CD4-positive, alpha-beta memory T cell (primary cell): ENCODE results near the gene CDR2. TPM values are rescaled to one million over a fixed set of nuclear protein-coding genes. Genes with fewer than 3 reads are reported as not detected.

ENCODE experiments used
- CTCF ChIA-PET: fragments of 350-600 bp; sonication (Branson Sonifier 250); formaldehyde crosslinking; loops from one replicate; lab custom pipeline; 2021; ENCODE audit warnings: inconsistent platforms; ENCODE audit not compliant: partially characterized antibody; lab: Charles Lee
- POLR2A ChIA-PET: fragments of 350-600 bp; sonication (Branson Sonifier 250); formaldehyde crosslinking; loops from one replicate; lab custom pipeline; 2021; ENCODE audit not compliant: partially characterized antibody; lab: Charles Lee
- DNase-seq, 5 donors: peaks; one replicate each; pipeline versions ENCODE4 v3.0.0 to v3.0.0-alpha.2; 2020 to 2022; ENCODE audit warnings: mixed read lengths in 1 of 5
- H3K27ac ChIP-seq: one replicate; pipeline ENCODE4 v1.7.0; 2013; ENCODE audit warnings: low read depth, low read length
- H3K27me3 ChIP-seq: 2 replicates; pipeline ENCODE4 v1.7.0; 2013; ENCODE audit warnings: mild to moderate bottlenecking, low read length, moderate library complexity; ENCODE audit not compliant: insufficient read depth
- H3K36me3 ChIP-seq: 2 replicates; pipeline ENCODE4 v1.7.0; 2013; ENCODE audit warnings: mild to moderate bottlenecking, low read length, moderate library complexity; ENCODE audit not compliant: insufficient read depth
- H3K4me1 ChIP-seq: 2 replicates; pipeline ENCODE4 v1.7.0; 2013; ENCODE audit warnings: mild to moderate bottlenecking, low read length, moderate library complexity; ENCODE audit not compliant: insufficient read depth
- H3K4me3 ChIP-seq, 2 donors: one replicate each; pipeline ENCODE4 v1.7.0; 2013; ENCODE audit warnings: low read length in 2 of 2, mild to moderate bottlenecking in 1 of 2
- H3K9me3 ChIP-seq, 2 donors: one replicate each; pipeline ENCODE4 v1.7.0; 2013; ENCODE audit warnings: low read length in 2 of 2, control low read depth in 1 of 2; ENCODE audit not compliant: control insufficient read depth in 1 of 2
- H3K27ac Mint-ChIP-seq, 7 donors: one replicate each; pipeline ENCODE4 v1.8.0; 2020 to 2021; ENCODE audit warnings: mixed read lengths in 7 of 7, mild to moderate bottlenecking in 6 of 7, inconsistent platforms in 3 of 7, moderate library complexity in 3 of 7
- H3K27me3 Mint-ChIP-seq, 2 donors: one replicate each; pipeline ENCODE4 v1.8.0; 2020 to 2021; ENCODE audit warnings: mixed read lengths in 2 of 2
- H3K36me3 Mint-ChIP-seq, 2 donors: one replicate each; pipeline ENCODE4 v1.8.0; 2020 to 2021; ENCODE audit warnings: mixed read lengths in 2 of 2, inconsistent platforms in 1 of 2, mild to moderate bottlenecking in 1 of 2
- H3K4me1 Mint-ChIP-seq, 4 donors: one replicate each; pipeline ENCODE4 v1.8.0; 2020 to 2021; ENCODE audit warnings: mixed read lengths in 4 of 4, mild to moderate bottlenecking in 1 of 4
- H3K4me3 Mint-ChIP-seq, 8 donors: one replicate each; pipeline ENCODE4 v1.8.0; 2020 to 2021; ENCODE audit warnings: mixed read lengths in 8 of 8, mild to moderate bottlenecking in 7 of 8, moderate library complexity in 6 of 8, inconsistent platforms in 3 of 8
- H3K9me3 Mint-ChIP-seq, 8 donors: one replicate each; pipeline ENCODE4 v1.8.0; 2020 to 2021; ENCODE audit warnings: mixed read lengths in 8 of 8, mild to moderate bottlenecking in 5 of 8, inconsistent platforms in 3 of 8, moderate library complexity in 1 of 8
- intact Hi-C: fragments of 100-400 bp; cut with micrococcal nuclease; formaldehyde crosslinking; loops from one replicate; pipeline ENCODE4 v1.15.1; 2023
- polyA plus RNA-seq, 2 donors: library from polyadenylated mRNA; unstranded; fragments of 300-500 nt; fragmentation: Illumina TruSeq; gene quantifications; one replicate each; pipeline ENCODE4 v1.2.3, GENCODE V29; 2021
- total RNA-seq, 2 experiments: library from RNA; stranded (reverse); gene quantifications; one replicate each; pipeline ENCODE4 v1.2.3, GENCODE V29; 2021

CDR2 gene
- total and polyA plus RNA-seq, 4 experiments from 2014 or later: 57.9 to 99.3 (median 95.0) TPM

GRCh38 chr16:22323959-22324786 lies 50.2 kb downstream of the CDR2 start:
- Mint-ChIP-seq H3K36me3 (peaks cover 12 to 64% of the 10 kb centered on the region in 2 donors), H3K4me1 (peaks cover 4 to 16% (median 8%) of the 10 kb centered on the region in 4 donors), H3K4me3 (peak overlapping the region in 1 of 8 donors; percentile 29), H3K27me3 (no peaks in the 10 kb centered on the region), H3K27ac (peak overlapping the region in 6 of 7 donors; percentile 19 to 90 (median 62)), H3K9me3 (no peaks in the 10 kb centered on the region)
- ChIA-PET POLR2A (interaction anchor here (1.3 to 1.4 kb wide), 2 partner anchors 31 to 34 kb away, joined by 4 to 5 read pairs; no protein-coding TSS in a partner anchor), CTCF (interaction anchor here (0.8 kb wide), 1 partner anchor 96 kb away, joined by 3 read pairs; no protein-coding TSS in a partner anchor)
- no peak for DNase-seq
- peaks cover 8% of the 10 kb centered on the region for H3K4me1 ChIP-seq
- H3K27ac ChIP-seq: no peak overlapping the region
- H3K9me3 ChIP-seq: no peaks in the 10 kb centered on the region
- intact Hi-C loops: no loop called here
- no peaks in the 10 kb centered on the region for H3K27me3 ChIP-seq
- peaks cover 69% of the 10 kb centered on the region for H3K36me3 ChIP-seq
- H3K4me3 ChIP-seq: no peak overlapping the region

- peak overlapping the region in 4 of 7 donors; percentile 6 to 77 (median 48) for H3K27ac Mint-ChIP-seq
- intact Hi-C loops: no loop called here
- H3K4me1 ChIP-seq: peaks cover 8% of the 10 kb centered on the region
- H3K36me3 ChIP-seq: peaks cover 69% of the 10 kb centered on the region
- H3K27me3 ChIP-seq: no peaks in the 10 kb centered on the region
- no peak for DNase-seq
- H3K4me1 Mint-ChIP-seq: peaks cover 4 to 16% (median 8%) of the 10 kb centered on the region in 4 donors
- H3K9me3 ChIP-seq: no peaks in the 10 kb centered on the region
- no peak overlapping the region for H3K27ac ChIP-seq
- no peak overlapping the region for H3K4me3 ChIP-seq
- ChIA-PET CTCF (interaction anchor here (0.8 kb wide), 1 partner anchor 97 kb away, joined by 3 read pairs; no protein-coding TSS in a partner anchor), POLR2A (interaction anchor here (0.9 to 1.4 kb wide), 3 partner anchors 32 to 803 kb away, joined by 3 to 5 read pairs (median 4); no protein-coding TSS in a partner anchor)
- peaks cover 16 to 68% of the 10 kb centered on the region in 2 donors for H3K36me3 Mint-ChIP-seq
- H3K9me3 Mint-ChIP-seq: no peaks in the 10 kb centered on the region
- no peaks in the 10 kb centered on the region for H3K27me3 Mint-ChIP-seq
- no peak overlapping the region for H3K4me3 Mint-ChIP-seq
Observed at GRCh38 chr16:22323173-22323958, 51.1 kb downstream of the CDR2 start.

GRCh38 chr16:22322741-22323140 lies 51.7 kb downstream of the CDR2 start:
- Histone ChIP-seq H3K4me1 (peaks cover 8% of the 10 kb centered on the region), H3K36me3 (peaks cover 69% of the 10 kb centered on the region), H3K9me3 (no peaks in the 10 kb centered on the region), H3K4me3 (no peak overlapping the region), H3K27me3 (no peaks in the 10 kb centered on the region), H3K27ac (no peak overlapping the region)
- Mint-ChIP-seq H3K4me1 (peaks cover 4 to 16% (median 8%) of the 10 kb centered on the region in 4 donors), H3K9me3 (no peaks in the 10 kb centered on the region), H3K27me3 (no peaks in the 10 kb centered on the region), H3K36me3 (peaks cover 18 to 69% of the 10 kb centered on the region in 2 donors), H3K27ac (peak overlapping the region in 4 of 7 donors; percentile 27 to 62 (median 46)), H3K4me3 (no peak overlapping the region)
- intact Hi-C loops: no loop called here
- ChIA-PET CTCF (no interaction called here), POLR2A (interaction anchor here (0.9 to 1.3 kb wide), 2 partner anchors 33 to 802 kb away, joined by 3 to 4 read pairs; no protein-coding TSS in a partner anchor)
- DNase-seq: no peak

- ChIA-PET POLR2A (interaction anchor here (1.7 kb wide), 1 partner anchor 36 kb away, joined by 8 read pairs; no protein-coding TSS in a partner anchor), CTCF (interaction anchor here (1.6 kb wide), 2 partner anchors 16 to 53 kb away, joined by 5 to 9 read pairs; no protein-coding TSS in a partner anchor)
- intact Hi-C loops: no loop called here
- no peak for DNase-seq
- Mint-ChIP-seq H3K4me3 (no peak overlapping the region), H3K36me3 (peaks cover 24 to 69% of the 10 kb centered on the region in 2 donors), H3K27me3 (no peaks in the 10 kb centered on the region), H3K27ac (peak overlapping the region in 4 of 7 donors; percentile 68 to 85 (median 73)), H3K4me1 (peaks cover 4 to 10% (median 7%) of the 10 kb centered on the region in 4 donors), H3K9me3 (peaks cover 0 to 2% (median 0%) of the 10 kb centered on the region in 8 donors)
- Histone ChIP-seq H3K36me3 (peaks cover 69% of the 10 kb centered on the region), H3K9me3 (no peaks in the 10 kb centered on the region), H3K27me3 (no peaks in the 10 kb centered on the region), H3K4me1 (peaks cover 8% of the 10 kb centered on the region), H3K4me3 (no peak overlapping the region), H3K27ac (no peak overlapping the region)
Observed at GRCh38 chr16:22322021-22322471, 52.4 kb downstream of the CDR2 start.

GRCh38 chr16:22321340-22322001 lies 52.9 kb downstream of the CDR2 start:
- peaks cover 4 to 10% (median 6%) of the 10 kb centered on the region in 4 donors for H3K4me1 Mint-ChIP-seq
- ChIA-PET CTCF (interaction anchor here (0.6 to 1.6 kb wide), 9 partner anchors 7 to 295 kb away, joined by 3 to 9 read pairs (median 4); partner anchors contain the start of gene POLR3E), POLR2A (interaction anchor here (0.6 to 1.7 kb wide), 3 partner anchors 37 to 53 kb away, joined by 3 to 8 read pairs (median 4); partner anchors contain the start of gene CDR2)
- intact Hi-C loops: loop anchor here (2.0 kb wide), 3 partner anchors 37 to 1471 kb away; partner anchors contain the start of gene CDR2
- H3K27me3 Mint-ChIP-seq: no peaks in the 10 kb centered on the region
- Histone ChIP-seq H3K27ac (no peak overlapping the region), H3K9me3 (no peaks in the 10 kb centered on the region), H3K27me3 (no peaks in the 10 kb centered on the region), H3K36me3 (peaks cover 69% of the 10 kb centered on the region), H3K4me3 (no peak overlapping the region), H3K4me1 (peaks cover 5% of the 10 kb centered on the region)
- peak; percentile 73 to 78 (median 74) for DNase-seq
- peak overlapping the region in 6 of 7 donors; percentile 58 to 92 (median 74) for H3K27ac Mint-ChIP-seq
- H3K9me3 Mint-ChIP-seq: peaks cover 0 to 2% (median 0%) of the 10 kb centered on the region in 8 donors
- H3K36me3 Mint-ChIP-seq: peaks cover 24 to 66% of the 10 kb centered on the region in 2 donors
- H3K4me3 Mint-ChIP-seq: peak overlapping the region in 3 of 8 donors; percentile 22 to 62 (median 26)
